GM23338 (cell line): ENCODE data around the gene ASIC3. TPM values are rescaled to one million over a fixed set of nuclear protein-coding genes. Genes with fewer than 3 reads are reported as not detected.

Source experiments
- ETS1 ChIP-seq: IDR thresholded peaks from 2 replicates; pipeline ENCODE4 v1.6.1; 2016; ENCODE audit warnings: antibody characterized with exemption
- REST ChIP-seq: IDR thresholded peaks from one replicate; pipeline ENCODE4 v1.6.1; 2018; ENCODE audit warnings: antibody characterized with exemption; ENCODE audit not compliant: unreplicated experiment
- STAT1 ChIP-seq: IDR thresholded peaks from one replicate; pipeline ENCODE4 v1.6.1; 2016; ENCODE audit warnings: antibody characterized with exemption; ENCODE audit not compliant: unreplicated experiment
- ZNF331 ChIP-seq: fragments of 250-450 bp; sonication (Bioruptor Pico); IDR thresholded peaks from 2 replicates; pipeline ENCODE4 v1.5.0; 2020; ENCODE audit warnings: low read depth, mild to moderate bottlenecking, moderate library complexity
- polyA plus RNA-seq: library from polyadenylated mRNA; unstranded; fragments of >200 nt; fragmentation: Nextera tagmentation; extraction: Ambion mirVana; gene quantifications from 2 replicates; pipeline ENCODE4 v1.2.1, GENCODE V29; 2016
- total RNA-seq: library from RNA; depleted of rRNA; stranded (reverse); fragments of >200 nt; shearing (Covaris generic); gene quantifications from 2 replicates; pipeline ENCODE4 v1.2.3, GENCODE V29; 2014; rRNA removed

Gene ASIC3
- total and polyA plus RNA-seq, 2 experiments from 2014 or later = 0.87 to 0.90 TPM

- TF ChIP-seq REST (no peak), STAT1 (no peak), ZNF331 (CRISPR knock-in tag) (no peak), ETS1 (no peak)
Observed at GRCh38 chr7:151101621-151102396, 53.5 kb downstream of the ASIC3 start (continued).

Other genes starting within 250 kb of the ASIC3 start
- 0.35 and 0.47 TPM in 2 replicates for gene TMEM176B, start 248.2 kb upstream of the ASIC3 start, total RNA-seq
- 0.42 and 0.83 TPM in 2 replicates for gene TMEM176B, start 248.2 kb upstream of the ASIC3 start, polyA plus RNA-seq
- gene TMEM176A, start 247.8 kb upstream of the ASIC3 start, total RNA-seq = not detected in 2 replicates
- gene TMEM176A, start 247.8 kb upstream of the ASIC3 start, polyA plus RNA-seq = 0.34 and 0.66 TPM in 2 replicates
- gene AOC1, start 196.0 kb upstream of the ASIC3 start, total RNA-seq = 0.47 TPM in 1 of 2 replicates, not detected in the other
- gene AOC1, start 196.0 kb upstream of the ASIC3 start, polyA plus RNA-seq = not detected in 2 replicates
- 11.3 and 14.7 TPM in 2 replicates for gene KCNH2, start 70.2 kb upstream of the ASIC3 start, total RNA-seq
- 2.6 and 2.9 TPM in 2 replicates for gene KCNH2, start 70.2 kb upstream of the ASIC3 start, polyA plus RNA-seq
- 6.1 and 13.3 TPM in 2 replicates for gene NOS3, start 57.5 kb upstream of the ASIC3 start, total RNA-seq
- gene NOS3, start 57.5 kb upstream of the ASIC3 start, polyA plus RNA-seq = 2.6 and 3.1 TPM in 2 replicates
- 1.2 and 2.2 TPM in 2 replicates for gene ATG9B, start 24.0 kb upstream of the ASIC3 start, total RNA-seq
- gene ATG9B, start 24.0 kb upstream of the ASIC3 start, polyA plus RNA-seq = 3.2 and 3.4 TPM in 2 replicates
- gene ABCB8, start 20.1 kb upstream of the ASIC3 start, total RNA-seq = 27.1 and 41.1 TPM in 2 replicates
- gene ABCB8, start 20.1 kb upstream of the ASIC3 start, polyA plus RNA-seq = 11.4 and 13.1 TPM in 2 replicates
- gene CDK5, start 9.4 kb downstream of the ASIC3 start, total RNA-seq = 17.4 and 19.8 TPM in 2 replicates
- gene CDK5, start 9.4 kb downstream of the ASIC3 start, polyA plus RNA-seq = 27.1 TPM in 2 replicates
- gene SLC4A2, start 11.1 kb downstream of the ASIC3 start, total RNA-seq = 90.4 and 106 TPM in 2 replicates
- 64.8 and 75.5 TPM in 2 replicates for gene SLC4A2, start 11.1 kb downstream of the ASIC3 start, polyA plus RNA-seq
- gene FASTK, start 32.3 kb downstream of the ASIC3 start, total RNA-seq = 42.5 and 57.4 TPM in 2 replicates
- gene FASTK, start 32.3 kb downstream of the ASIC3 start, polyA plus RNA-seq = 36.4 and 37.4 TPM in 2 replicates
- 37.1 and 61.1 TPM in 2 replicates for gene TMUB1, start 35.0 kb downstream of the ASIC3 start, total RNA-seq
- 47.6 and 59.6 TPM in 2 replicates for gene TMUB1, start 35.0 kb downstream of the ASIC3 start, polyA plus RNA-seq
- gene AGAP3, start 37.9 kb downstream of the ASIC3 start, total RNA-seq = 32.2 and 39.2 TPM in 2 replicates
- gene AGAP3, start 37.9 kb downstream of the ASIC3 start, polyA plus RNA-seq = 24.0 and 24.9 TPM in 2 replicates
- gene GBX1, start 119.2 kb downstream of the ASIC3 start, total RNA-seq = 0.24 and 1.8 TPM in 2 replicates
- gene GBX1, start 119.2 kb downstream of the ASIC3 start, polyA plus RNA-seq = not detected in 2 replicates
- gene ASB10, start 138.7 kb downstream of the ASIC3 start, total RNA-seq = not detected in 2 replicates
- gene ASB10, start 138.7 kb downstream of the ASIC3 start, polyA plus RNA-seq = not detected in 2 replicates
- not detected in 2 replicates for gene H2BK1, start 162.0 kb downstream of the ASIC3 start, total RNA-seq
- gene H2BK1, start 162.0 kb downstream of the ASIC3 start, polyA plus RNA-seq = not detected in 2 replicates
- gene ABCF2, start 178.7 kb downstream of the ASIC3 start, total RNA-seq = 47.9 and 58.7 TPM in 2 replicates
- 17.8 and 18.7 TPM in 2 replicates for gene ABCF2, start 178.7 kb downstream of the ASIC3 start, polyA plus RNA-seq
- gene CHPF2, start 184.0 kb downstream of the ASIC3 start, total RNA-seq = 24.9 and 26.1 TPM in 2 replicates
- gene CHPF2, start 184.0 kb downstream of the ASIC3 start, polyA plus RNA-seq = 4.8 and 5.4 TPM in 2 replicates
- 2.2 and 3.3 TPM in 2 replicates for gene SMARCD3, start 200.2 kb downstream of the ASIC3 start, total RNA-seq
- gene SMARCD3, start 200.2 kb downstream of the ASIC3 start, polyA plus RNA-seq = 2.7 and 4.0 TPM in 2 replicates